Suppressor macrophage (primary cell): ENCODE measurements around the gene CLDN19.
A peak's percentile ranks its signal among the peaks of the same experiment; 100 is the strongest.
"Not testable (repeated sequence)": the region's sequence is repeated elsewhere in the genome, so short reads cannot be mapped to it uniquely, and the experiment has no call there.

ENCODE experiments used
- DNase-seq, 4 experiments: peaks; one replicate each; pipeline ENCODE4 v3.0.0-alpha.2; 2020 to 2022

CLDN19 gene

DNA sequence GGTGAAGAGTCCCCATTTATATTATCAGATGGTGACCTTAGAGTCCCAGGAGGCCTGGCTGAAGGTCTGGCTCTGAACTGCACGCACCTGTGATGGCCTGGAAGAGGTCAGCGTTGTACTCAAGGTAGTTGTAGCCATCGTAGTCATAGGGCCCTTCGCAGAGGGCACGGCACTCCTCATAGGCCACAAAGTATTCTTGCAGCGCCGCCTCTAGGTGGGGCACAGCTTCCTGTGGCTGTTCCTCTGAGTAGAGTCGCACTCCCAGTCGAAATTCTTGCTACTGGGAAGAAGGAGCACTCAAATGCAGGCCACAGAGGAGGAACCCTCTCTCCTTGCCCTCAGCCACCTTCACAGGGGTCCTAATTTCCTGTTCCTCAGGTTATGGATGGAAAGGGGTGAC lies 19.1 kb upstream of the CLDN19 start:
- DNase-seq, result peak in 3 of 4 experiments; percentile 14 to 41 (median 40)

GRCh38 chr1:42758641-42759040 lies 18.6 kb upstream of the CLDN19 start:
- DNase-seq, result peak in 3 of 4 experiments; percentile 31 to 59 (median 58)

- DNase-seq, result no peak
Measured at GRCh38 chr1:42757892-42758275, 17.8 kb upstream of the CLDN19 start.

- DNase-seq, result peak; percentile 56 to 82 (median 76)
Measured at GRCh38 chr1:42756956-42757891, 17.2 kb upstream of the CLDN19 start.

GRCh38 chr1:42753070-42753469 lies 13.0 kb upstream of the CLDN19 start:
- peak in 1 of 4 experiments; percentile 34 for DNase-seq

DNA sequence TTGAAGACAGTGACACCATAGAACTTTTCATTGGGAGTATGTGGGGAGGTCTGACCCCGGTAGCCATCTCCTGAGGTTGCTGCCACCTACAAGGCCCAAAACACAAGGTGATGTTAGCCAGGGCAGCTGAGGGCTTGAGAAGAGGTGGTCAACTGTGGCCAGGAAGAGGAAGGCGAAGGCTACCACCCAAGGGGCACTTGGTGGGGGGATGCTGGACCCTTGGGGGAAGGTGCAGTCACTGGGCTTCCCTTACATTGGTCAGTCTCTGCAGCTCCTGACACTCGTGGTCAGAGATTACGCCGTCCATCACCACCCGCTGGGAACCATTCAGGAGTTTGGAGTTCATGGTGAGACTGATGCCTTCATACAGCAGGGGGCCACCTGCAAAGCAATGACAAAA lies 12.2 kb upstream of the CLDN19 start:
- no peak for DNase-seq

- DNase-seq, result not testable (repeated sequence)
Measured at GRCh38 chr1:42751511-42752070, 11.6 kb upstream of the CLDN19 start.

DNA sequence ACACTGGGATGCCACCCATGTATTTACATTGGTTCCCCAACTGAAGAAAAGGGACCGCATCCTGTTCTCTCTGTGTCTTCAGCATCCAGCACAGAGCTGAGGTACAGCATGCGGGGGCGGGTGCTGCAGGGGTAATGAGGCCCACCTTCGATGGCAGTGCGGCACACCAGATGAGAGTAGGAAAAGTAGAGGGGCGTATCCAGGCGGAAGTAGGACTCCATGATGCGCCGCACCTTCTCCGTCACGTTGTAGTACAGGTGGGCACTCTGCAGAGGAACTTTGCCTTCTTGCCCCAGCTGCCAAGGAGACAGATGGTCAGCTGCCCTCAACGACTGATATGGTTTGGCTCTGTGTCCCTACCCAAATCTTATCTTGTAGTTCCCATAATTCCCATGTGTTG lies 10.0 kb upstream of the CLDN19 start:
- no peak for DNase-seq

DNA sequence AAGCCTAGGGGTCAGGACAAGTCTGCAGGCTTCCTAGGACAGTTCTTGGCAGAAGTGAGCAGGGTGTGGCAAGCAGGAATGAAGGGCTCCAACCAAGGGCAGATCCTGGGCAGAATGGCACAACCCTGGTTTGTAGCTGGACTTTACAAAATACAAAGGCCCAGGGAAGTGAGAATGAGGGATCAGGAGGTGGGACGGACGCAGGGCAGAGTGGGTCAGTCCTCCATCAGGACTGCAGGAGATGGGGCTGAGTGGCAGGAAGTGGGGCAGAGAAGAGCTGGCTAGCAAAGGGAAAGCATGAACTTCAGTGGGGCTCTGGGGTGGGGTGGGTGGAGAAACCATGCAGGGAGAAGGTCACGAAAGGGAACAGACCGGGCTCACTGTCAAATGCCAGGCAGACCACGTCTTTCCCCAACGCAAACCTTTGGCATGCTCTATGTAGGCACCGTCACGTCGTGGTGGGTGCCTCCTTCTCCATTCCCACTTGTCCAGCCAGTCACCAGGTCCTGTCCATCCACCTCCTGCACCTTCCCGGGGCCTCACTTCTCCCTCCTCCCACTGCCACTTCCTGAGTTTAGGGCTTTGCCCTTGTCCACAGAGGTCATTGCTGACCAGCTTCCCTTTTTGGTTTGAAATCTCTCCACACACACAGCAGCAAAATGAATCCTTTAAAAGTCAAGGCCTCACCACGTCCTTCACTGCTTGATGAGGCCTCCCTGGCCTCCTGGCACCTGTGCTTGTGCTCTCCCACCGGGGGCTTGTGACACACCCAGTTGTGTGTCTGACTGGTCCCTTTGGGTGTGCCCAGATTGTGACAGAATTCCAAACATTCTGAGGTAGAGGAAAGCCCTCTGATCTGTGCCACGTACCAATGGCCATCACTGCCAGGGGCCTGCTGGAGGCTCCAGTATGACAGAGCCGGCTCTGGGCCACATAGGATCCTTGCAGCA lies 8.7 kb upstream of the CLDN19 start:
- peak; percentile 73 to 87 (median 84) for DNase-seq

DNA sequence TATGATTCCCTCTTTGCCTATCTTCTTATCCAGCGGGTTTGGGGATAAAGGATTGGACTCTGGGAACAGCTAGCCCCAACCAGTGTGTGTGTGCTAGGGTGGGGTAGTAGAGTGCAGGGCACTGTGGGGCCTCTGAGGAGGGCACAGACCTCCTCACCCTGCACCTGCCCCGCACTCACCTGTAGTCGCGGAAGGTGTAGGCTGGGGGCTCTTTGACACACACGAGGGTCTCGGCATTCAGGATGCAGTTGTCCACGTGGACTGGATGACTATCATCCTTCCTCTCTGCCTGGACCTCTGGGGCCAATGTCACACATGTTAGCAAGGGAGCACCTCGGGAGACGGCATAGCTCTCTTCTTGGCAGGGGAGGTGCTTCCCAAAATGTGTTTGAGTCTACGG lies 8.0 kb upstream of the CLDN19 start:
- DNase-seq, result no peak

DNA sequence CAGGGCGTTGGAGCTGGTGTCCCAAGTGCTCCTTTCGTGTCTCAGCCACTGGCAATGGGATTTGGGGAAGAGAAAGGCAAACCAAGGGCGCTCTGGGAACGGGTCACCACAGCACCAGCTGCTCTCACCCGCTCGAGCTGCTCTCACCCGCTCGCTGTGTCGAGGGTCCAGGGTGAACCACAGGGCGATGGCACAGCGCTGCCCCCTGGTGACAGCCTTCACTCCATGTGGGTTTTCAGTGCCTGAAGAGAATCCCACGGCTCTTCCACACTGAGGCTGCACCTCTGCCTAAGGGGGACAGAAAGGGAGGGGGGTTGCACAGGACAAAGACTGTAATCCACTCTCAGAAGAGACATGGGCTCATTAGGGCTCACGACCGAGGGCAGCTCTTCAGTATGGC lies 7.1 kb upstream of the CLDN19 start:
- peak; percentile 32 to 73 (median 48) for DNase-seq

GRCh38 chr1:42746436-42747105 lies 6.5 kb upstream of the CLDN19 start:
- no peak for DNase-seq

DNA sequence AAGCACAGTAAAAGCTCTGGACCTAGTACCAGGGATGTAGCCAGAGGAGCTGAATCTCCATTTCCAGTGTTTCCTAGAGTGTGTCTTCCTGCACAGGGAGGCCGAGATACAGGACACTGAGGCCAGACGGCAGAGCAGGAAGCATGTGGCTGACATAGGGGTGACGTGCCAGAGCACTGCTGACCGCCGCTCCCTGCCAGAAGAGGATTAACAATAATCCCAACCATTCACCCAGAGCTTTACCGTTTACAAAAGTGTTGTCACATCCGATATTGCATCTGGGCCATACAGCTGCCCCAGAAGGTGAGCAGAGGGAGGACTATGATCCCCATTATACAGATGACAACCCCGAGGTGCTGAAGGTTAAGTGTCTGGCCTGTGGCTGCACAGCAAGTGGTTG lies 5.8 kb upstream of the CLDN19 start:
- DNase-seq, result no peak

- DNase-seq, result no peak
Measured at GRCh38 chr1:42744148-42744413, 4.0 kb upstream of the CLDN19 start.

DNA sequence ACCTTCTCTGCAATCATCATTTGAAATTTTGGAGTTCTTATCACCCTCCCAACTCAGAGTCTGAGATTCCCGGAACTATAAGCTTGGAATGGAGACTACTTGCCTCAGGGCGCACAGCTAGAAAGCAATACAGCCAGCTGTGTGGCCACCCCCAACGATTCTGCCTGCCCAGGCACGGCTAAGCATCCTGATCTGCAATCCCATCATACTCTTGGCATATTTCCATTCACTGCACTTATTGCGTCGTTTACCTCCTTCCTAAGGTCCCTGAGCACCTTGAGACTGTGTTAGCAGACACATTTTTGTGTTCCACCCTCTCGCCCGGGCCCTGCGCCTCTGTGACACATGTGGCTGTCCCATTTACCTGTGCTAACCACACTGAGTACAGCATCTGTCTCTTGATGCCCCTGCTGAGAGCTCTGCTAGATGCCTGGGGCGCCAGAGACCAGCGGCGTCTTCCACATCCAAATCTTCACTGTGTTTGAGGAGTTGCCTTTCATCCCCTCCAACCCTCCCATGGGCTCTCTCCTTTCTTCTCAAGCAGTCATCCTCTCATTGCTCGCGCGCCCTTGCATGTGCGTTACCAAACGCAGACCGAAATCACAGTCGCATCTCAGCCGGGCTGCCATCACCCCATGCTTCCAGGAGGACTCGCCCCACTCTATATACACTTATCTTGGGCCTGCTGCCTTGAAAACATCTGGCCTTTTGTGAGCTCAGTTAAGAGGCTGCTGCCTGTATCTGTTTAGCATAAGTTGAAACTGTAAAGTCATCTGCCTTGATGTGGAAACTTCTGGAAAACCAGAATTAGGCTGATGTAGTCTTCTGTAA lies 3.5 kb upstream of the CLDN19 start:
- DNase-seq, result no peak

- DNase-seq, result no peak
Measured at GRCh38 chr1:42742617-42743316, 2.7 kb upstream of the CLDN19 start.

DNA sequence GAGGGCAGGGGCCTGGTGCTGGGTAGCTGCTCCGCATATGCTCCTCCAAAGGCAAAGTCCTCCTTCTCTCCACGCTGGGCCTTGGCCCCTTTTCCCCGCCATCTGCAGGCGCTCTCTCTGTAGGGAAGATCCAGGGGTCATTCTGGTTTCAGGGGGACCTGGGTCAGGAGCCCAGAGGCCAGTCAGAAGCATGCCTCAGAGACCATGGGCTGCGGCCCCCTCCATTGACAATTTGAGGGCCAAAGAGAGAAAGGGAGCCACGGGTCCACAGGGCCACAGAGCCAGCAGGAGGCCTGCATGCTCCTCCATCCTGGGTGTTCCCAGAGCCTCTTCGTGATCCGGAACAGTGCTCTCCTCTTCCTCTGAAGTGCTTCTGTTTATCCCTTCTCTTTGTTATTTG lies 2.1 kb upstream of the CLDN19 start:
- no peak for DNase-seq

DNA sequence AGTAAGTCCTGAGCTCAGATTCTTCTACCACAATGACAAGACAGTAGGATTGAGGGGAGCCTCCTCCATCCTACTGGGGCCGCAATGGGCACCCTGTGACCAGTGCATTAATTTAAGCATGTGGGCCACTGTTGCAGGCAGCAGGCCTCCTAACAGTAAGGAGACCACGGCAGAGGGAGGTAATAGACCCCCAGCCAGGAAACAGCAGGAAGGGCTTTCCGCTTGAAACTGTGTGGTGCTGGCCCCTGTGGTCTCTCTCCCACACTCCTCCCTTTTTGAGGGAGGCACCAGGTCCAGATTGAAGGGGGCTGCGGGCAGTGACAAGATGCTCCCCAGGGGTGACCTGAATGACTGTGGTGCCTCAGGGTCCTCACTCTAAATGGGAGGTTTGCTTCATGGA lies 1.7 kb upstream of the CLDN19 start:
- no peak for DNase-seq

GRCh38 chr1:42740851-42741580 lies 980 bp upstream of the CLDN19 start:
- DNase-seq, result no peak

- no peak for DNase-seq
Measured at GRCh38 chr1:42738678-42739226, 1.3 kb downstream of the CLDN19 start.
